SIG-M5 treated with dmso at 0.1 percent for 504 hours (cell line): Measurements from ENCODE around the gene IL22.
"Not testable (repeated sequence)": the region's sequence is repeated elsewhere in the genome, so short reads cannot be mapped to it uniquely, and the experiment has no call there.

Experiments used
- DNase-seq: peaks from one replicate; lab custom pipeline; 2025; ENCODE audit not compliant: unreplicated experiment; lab: John Stamatoyannopoulos, UW

IL22 gene

GRCh38 chr12:68231229-68231628 lies 22.2 kb downstream of the IL22 start:
- no peak for DNase-seq

DNA sequence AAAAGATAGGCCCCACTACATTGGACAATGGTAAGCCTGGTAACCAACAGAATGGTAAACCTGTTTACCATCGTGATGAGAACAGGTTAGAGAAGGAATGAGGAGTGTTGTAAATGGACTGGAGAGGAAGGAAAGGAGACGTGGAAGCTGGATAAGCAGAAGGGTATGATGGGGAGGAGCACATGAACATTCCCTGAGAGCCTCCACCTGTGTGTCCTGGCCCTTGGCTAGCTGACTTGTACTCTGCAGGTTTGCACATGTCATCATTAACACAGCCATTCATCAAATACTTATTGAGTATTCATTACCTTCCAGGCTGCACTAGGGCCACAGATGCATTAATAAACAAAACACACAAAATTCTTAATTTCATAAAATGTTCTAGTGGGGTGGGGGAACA lies 23.4 kb downstream of the IL22 start:
- no peak for DNase-seq

DNA sequence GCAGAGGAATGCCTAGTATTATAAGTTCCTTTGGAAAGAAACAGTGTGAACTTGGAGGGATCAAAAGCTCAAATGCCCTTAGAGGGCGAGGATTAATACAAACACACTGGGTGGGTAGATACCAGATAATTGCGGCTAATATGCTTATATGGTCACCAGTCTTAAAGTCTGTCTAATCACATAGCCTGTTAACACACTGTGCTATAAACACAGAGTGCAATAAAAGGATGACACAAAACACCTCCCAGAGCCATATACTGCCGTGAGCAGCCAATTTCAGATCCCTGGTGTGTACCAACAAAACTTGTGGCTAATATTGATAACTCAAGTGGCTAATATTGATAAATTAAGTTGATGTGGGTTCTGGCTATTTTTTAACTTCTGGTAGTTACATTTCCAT lies 26.0 kb downstream of the IL22 start:
- no peak for DNase-seq

- DNase-seq: no peak
These were observed 27.6 kb downstream of the IL22 start, which contains the start of gene IL26 for GRCh38 chr12:68225576-68226476. TSS of gene IL26 (minus strand) at chr12:68225810. CDS start at chr12:68225756, 54 bp downstream.

GRCh38 chr12:68224613-68225285 lies 28.7 kb downstream of the IL22 start:
- no peak for DNase-seq

DNA sequence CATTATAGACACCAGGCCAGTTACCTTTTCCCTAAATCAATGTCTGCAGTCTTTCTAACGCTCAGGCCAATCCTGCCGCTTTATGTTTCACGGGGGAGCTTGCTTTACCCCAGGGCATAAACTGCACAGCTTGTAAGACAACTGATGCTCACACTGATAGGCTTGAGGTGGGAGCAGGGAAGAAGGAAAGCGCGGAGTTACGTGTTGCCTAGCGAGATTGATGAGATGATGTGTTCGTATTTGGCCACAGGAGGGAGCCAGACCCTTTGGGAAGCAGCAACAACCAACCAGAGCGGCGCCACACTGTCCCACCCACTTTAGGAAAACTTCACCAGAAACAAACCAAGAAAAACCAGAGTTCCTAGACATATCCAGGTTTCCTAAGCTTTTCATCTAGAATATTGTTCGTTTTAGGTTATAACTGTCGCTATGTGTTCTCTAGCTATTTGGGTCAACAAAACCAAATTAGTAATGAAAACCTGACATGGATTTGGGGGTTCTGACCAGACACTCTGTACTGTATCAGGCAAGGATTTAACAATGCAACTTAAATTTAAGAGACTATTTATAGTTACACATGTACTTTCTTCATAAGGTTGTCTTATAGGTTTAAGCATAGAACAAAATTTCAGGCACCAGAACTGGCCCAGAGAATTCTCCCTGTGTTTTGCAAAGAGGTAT lies 30.2 kb downstream of the IL22 start:
- peak; percentile 87 for DNase-seq

GRCh38 chr12:68222326-68222725 lies 31.1 kb downstream of the IL22 start:
- peak; percentile 15 for DNase-seq

DNA sequence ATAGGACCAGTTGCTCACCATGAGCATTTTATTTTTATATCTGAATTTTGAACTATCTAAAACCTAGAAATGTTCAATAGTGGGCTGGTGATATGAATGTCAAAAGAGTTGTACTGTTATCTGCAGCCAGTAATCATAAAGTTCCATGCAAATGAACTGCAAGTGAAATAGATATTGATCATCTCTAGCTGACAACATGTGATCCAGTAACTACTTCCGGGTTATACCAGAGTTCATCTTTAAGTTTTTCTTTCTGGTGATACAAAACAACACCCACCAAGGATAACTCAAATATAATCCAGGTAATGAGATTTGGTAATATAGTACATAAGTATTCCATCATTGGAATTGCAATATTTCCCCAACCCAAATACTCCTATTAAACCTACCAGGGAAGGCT lies 31.9 kb downstream of the IL22 start:
- DNase-seq: no peak

- DNase-seq: no peak
These were observed 42.5 kb downstream of the IL22 start for GRCh38 chr12:68210875-68211274.

- not testable (repeated sequence) for DNase-seq
These were observed 44.2 kb downstream of the IL22 start for GRCh38 chr12:68209048-68209728.

GRCh38 chr12:68207276-68207675 lies 46.1 kb downstream of the IL22 start:
- DNase-seq: no peak

DNA sequence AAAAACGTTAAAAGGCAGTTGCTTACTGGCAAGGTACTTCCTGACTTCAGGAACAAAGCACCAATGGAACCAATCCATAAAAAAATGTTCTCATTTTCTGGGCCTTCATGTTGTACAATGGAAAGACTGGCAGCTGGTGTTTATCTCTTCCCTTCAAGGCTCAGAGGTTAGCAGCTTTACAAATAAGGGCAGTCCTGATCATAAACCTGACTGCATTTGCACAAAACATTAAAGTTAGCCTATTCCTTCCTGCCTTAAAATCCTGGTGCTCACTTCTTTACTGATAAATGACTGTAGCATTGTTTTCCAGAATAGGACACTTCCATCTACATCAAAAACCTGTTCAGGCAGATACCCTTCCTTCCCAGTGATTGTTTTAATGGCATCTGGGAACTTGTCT lies 47.0 kb downstream of the IL22 start:
- no peak for DNase-seq

DNA sequence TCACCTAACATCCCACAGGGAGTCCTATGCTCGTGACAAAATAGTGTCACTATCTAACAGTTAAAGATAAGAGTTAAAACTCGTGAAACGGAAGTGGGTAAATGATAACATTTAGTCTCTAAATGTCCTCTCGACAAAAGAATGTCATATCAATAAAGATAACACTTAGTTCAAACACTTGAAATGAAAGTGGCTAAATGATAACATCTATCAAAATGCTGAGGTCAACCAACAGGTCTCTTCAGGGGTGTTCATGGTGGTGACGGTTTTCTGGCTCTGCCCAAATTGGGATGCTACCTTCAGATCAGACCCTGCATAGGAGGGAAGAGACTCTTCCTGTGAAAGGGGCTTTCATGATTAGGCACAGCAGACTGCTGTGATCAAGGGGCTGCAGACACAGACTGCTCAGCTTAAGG lies 49.9 kb downstream of the IL22 start:
- no peak for DNase-seq

GRCh38 chr12:68200854-68201253 lies 52.5 kb downstream of the IL22 start:
- DNase-seq: no peak

- DNase-seq: no peak
These were observed 54.3 kb downstream of the IL22 start for GRCh38 chr12:68199127-68199526.

- DNase-seq: no peak
These were observed 54.8 kb downstream of the IL22 start for GRCh38 chr12:68198507-68199086.
